Measurements from ENCODE around the gene PFN4. TPM values are rescaled to one million over a fixed set of nuclear protein-coding genes. Genes with fewer than 3 reads are reported as not detected.

Gene PFN4
- total and polyA plus RNA-seq, 9 of the 15 experiments (the other 6 are each of a cell fraction or from before 2014, with no cell fraction given), result 0.07 to 0.54 (median 0.31) TPM; not detected in 2

- TF ChIP-seq TCF7 (IDR thresholded peaks at IDR 0.05; ENCODE audit: borderline replicate concordance) (no peak), OTX1 (CRISPR knock-in tag; IDR thresholded peaks at IDR 0.05) (no peak), MLX (CRISPR knock-in tag; conservative IDR thresholded peaks at IDR 0.05) (0 out of 4 replicates have a peak, but pooled peaks of 1 of the 2 experiments have one; percentile 41), NEUROD1 (IDR thresholded peaks at IDR 0.05; ENCODE audit: borderline replicate concordance, low read depth, low read length, partially characterized antibody) (no peak), POLR2H (tag; IDR thresholded peaks at IDR 0.05; ENCODE audit: low read depth) (peak; percentile 73), SP2 (IDR thresholded peaks at IDR 0.05; ENCODE audit: extremely low read depth, low read depth, low read length, poor library complexity, severe bottlenecking) (peak; percentile 71), SMC3 (conservative IDR thresholded peaks at IDR 0.05; ENCODE audit: insufficient read depth, low read depth, low read length) (peak; percentile 61; the same call in 1 of the 2 replicates), ARID3B (CRISPR knock-in tag; IDR thresholded peaks at IDR 0.05; ENCODE audit: borderline replicate concordance) (no peak), CHD4 (IDR thresholded peaks at IDR 0.05; ENCODE audit: insufficient read depth, insufficient replicate concordance, low read depth, low read length, poor library complexity, severe bottlenecking) (no peak), ELK3 (CRISPR knock-in tag; IDR thresholded peaks at IDR 0.05) (no peak), BCLAF1 (IDR thresholded peaks at IDR 0.05; ENCODE audit: borderline replicate concordance in 1 of 2, control insufficient read depth in 1 of 2, low read depth in 2 of 2, low read length in 1 of 2) (0 out of 4 replicates have a peak, but pooled peaks of 1 of the 2 experiments have one; percentile 58), AFF1 (IDR thresholded peaks at IDR 0.05; ENCODE audit: low read depth in 1 of 2, partially characterized antibody in 2 of 2) (no peak), ZNF133 (CRISPR knock-in tag; IDR thresholded peaks at IDR 0.05) (no peak), ZNF316 (IDR thresholded peaks at IDR 0.05) (no peak)
Measured at GRCh38 chr2:24084386-24085199, 38.5 kb downstream of the PFN4 start, which contains the start of gene TP53I3 (continued).
